Lower leg skin (tissue), 3 donors: ENCODE measurements around the gene PLCB1.

Experiments used
- CTCF ChIP-seq, 3 donors: fragments of 450-650 bp; IDR thresholded peaks; one replicate each; pipeline ENCODE4 v1.5.1; 2016; ENCODE audit warnings: antibody characterized with exemption in 3 of 3, mild to moderate bottlenecking in 3 of 3, moderate library complexity in 2 of 3
- POLR2A ChIP-seq, 2 donors: fragments of 450-650 bp; IDR thresholded peaks; one replicate each; pipeline ENCODE4 v1.6.1; 2016 to 2017; ENCODE audit warnings: antibody characterized with exemption in 2 of 2, mild to moderate bottlenecking in 1 of 2, moderate library complexity in 1 of 2

DNA sequence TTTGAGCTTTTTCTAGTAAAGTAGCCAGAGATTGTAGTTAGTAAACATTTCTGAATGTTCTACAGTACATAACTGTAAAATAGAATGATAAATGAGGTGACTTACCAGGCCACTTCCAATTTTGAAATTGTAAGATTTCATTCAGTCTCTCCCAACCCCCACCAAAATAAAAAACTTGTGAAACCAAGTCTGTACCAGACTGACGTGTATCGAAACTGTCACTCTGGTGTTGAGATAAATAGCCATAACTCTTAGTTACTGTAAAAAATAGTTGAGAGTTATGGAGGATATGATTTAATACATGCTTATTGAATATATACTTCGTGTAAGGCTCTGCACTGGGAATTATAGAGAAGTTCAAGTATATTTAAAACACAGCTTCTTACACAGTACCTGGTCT is 455.7 kb downstream of the PLCB1 start:
- TF ChIP-seq CTCF (IDR thresholded peaks at IDR 0.05) (no peak), POLR2A (IDR thresholded peaks at IDR 0.05) (no peak)
